Measurements from ENCODE around the gene TMEM17.

DNA sequence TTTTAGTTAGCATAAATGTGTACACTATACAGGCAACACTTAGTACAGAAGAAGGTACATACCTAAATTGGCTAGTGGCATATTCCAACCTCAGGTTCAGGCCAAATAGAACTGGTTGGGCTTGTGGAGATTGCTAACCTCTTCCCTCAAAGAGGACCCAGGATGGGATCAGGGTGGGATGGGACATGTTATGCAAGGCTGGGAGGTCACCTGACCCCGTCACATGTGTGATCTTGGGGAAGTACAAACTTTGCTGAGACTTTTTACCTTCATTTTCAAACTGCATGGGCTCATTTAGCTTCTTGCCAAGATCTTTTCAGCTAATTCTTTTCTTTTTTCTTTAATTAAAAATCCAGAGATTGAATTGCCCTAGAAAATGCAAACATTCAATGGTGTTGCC is 36.9 kb downstream of the TMEM17 start:
- TF ChIP-seq EP300 (IDR thresholded peaks at IDR 0.05) = no peak
- TF ChIP-seq POLR2A (IDR thresholded peaks at IDR 0.05) = no peak
